IPS-18c (cell line): ENCODE results near the gene CORO2B.

Source experiments
- H3K4me3 ChIP-seq: 2 replicates; pipeline ENCODE4 v1.7.0; 2013; ENCODE audit warnings: low read depth, mild to moderate bottlenecking, low read length, moderate library complexity; ENCODE audit not compliant: insufficient read depth
- H3K9me3 ChIP-seq: one replicate; pipeline ENCODE4 v1.6.1; 2013; ENCODE audit warnings: mild to moderate bottlenecking, low read length, moderate library complexity; ENCODE audit not compliant: control insufficient read depth, insufficient read depth

CORO2B gene

GRCh38 chr15:68610825-68611224 lies 32.0 kb downstream of the CORO2B start:
- H3K4me3 ChIP-seq = no peak overlapping the region

GRCh38 chr15:68612503-68612902 lies 33.7 kb downstream of the CORO2B start:
- Histone ChIP-seq H3K4me3 (no peak overlapping the region), H3K9me3 (no peaks in the 10 kb centered on the region)

More at GRCh38 chr15:68610825-68611224, 32.0 kb downstream of the CORO2B start:
- no peaks in the 10 kb centered on the region for H3K9me3 ChIP-seq

DNA sequence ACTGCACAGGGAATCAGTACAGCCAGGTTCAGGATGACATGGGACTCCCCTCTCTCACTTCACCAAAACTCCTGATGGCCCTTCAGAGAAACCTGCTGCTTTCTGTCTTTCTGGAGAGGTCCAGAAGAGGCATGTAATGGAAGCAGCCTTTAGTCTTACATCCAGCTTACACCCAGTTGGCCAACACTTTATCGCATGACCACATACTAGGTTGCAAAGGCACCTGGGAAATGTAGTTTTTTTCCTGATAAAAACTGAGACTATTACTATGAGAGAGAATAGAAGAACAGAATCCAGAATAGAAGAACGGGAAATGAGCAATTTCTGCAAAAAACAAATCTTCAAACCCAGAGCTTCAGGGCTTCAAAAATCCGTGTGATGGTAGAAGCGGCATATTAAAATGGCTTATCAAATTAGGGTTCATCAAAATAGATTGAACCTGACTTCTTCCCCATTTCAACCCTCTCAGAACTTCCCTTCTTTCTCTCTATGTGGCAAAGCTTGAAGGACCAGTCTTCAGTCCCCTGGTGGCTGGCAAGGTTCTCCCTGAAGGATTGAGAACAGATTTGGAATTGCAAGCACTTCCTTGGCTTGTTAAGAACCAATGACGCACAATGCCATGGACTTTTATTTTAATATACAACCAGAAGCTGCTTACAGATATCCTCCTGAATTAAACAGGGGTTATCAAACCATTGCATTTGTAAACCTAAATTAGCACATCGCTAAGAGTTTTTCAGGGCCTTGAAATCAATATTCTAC lies 34.4 kb downstream of the CORO2B start:
- Histone ChIP-seq H3K4me3 (no peak overlapping the region), H3K9me3 (no peaks in the 10 kb centered on the region)

DNA sequence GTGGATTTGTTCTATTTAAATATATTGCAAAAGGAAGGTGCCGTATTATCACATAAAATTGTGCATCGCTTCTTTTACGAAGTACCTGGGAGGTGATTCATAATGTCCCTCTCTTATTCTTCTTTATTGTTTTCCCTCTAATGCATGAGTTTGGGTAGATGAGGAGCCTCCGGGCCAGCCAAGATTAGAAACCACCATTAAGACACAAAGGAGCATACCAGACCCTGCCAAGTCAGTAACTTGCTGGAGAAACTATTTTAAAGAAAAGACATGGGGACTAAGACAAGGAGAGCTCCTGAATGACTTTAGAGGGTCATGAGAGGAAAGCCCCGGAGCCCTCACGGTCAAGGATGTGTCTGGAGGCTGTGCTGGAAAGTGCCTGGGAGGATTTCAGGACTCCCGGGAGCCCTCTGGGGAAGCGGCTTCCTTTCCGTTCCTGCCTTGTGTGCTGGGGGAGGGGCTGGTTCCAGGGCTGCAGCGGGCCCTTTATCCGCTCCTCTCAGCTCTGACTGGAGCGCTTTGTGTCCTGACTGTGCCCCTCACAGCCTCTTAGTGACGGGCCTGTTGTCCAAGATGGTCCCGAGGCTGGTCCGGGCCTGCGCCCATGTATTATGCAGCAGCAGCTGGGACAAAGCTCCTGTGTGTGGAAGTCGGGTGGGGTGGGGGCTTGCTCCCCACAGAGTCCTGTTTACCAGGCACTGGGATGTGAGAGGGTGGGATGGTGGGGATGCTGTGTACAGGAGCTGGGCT lies 35.7 kb downstream of the CORO2B start:
- Histone ChIP-seq H3K9me3 (no peaks in the 10 kb centered on the region), H3K4me3 (no peak overlapping the region)

- no peak overlapping the region for H3K4me3 ChIP-seq
- no peaks in the 10 kb centered on the region for H3K9me3 ChIP-seq
Measured at GRCh38 chr15:68615301-68615700, 36.5 kb downstream of the CORO2B start.

DNA sequence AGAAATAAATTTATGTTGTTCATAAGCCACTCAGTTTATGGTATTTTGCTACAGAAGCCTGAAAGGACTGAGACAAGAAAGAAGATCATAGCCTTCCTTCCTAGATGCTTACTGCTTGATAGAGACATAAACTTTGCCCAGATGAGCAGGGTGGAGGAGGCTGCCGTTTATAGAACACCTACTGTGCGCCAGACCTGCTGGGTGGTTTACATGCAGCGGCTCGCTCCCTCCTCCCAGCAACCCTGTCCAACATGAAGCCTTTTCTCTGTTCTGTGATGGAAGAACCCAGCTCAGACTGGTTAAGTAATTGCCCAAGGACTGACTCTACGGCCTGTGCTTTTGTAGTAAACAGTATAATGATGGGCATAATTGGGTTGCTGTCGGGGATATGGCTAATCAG lies 37.0 kb downstream of the CORO2B start:
- Histone ChIP-seq H3K9me3 (no peaks in the 10 kb centered on the region), H3K4me3 (no peak overlapping the region)

GRCh38 chr15:68616397-68616796 lies 37.6 kb downstream of the CORO2B start:
- Histone ChIP-seq H3K9me3 (no peaks in the 10 kb centered on the region), H3K4me3 (no peak overlapping the region)

- no peak overlapping the region for H3K4me3 ChIP-seq
- H3K9me3 ChIP-seq = no peaks in the 10 kb centered on the region
Measured at GRCh38 chr15:68617001-68617400, 38.2 kb downstream of the CORO2B start.

DNA sequence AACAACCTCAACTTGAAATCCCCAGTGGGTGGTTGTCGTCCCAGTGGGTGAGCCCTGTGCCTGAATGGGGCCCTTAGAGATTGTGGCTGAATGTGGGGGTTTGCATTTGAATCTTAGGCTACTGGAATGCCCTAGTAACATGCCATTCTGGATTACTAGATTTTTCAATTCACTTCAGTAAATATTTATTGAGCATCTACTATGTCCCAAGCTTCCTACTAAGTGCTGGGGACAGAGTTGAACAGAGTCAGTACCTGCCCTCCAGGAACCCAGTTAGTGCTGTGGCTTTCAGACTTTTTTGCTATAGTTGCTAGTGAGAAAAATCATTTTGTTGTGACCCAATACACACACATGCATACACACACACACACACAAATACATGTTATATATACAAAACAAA lies 39.0 kb downstream of the CORO2B start:
- H3K9me3 ChIP-seq = no peaks in the 10 kb centered on the region
- H3K4me3 ChIP-seq = no peak overlapping the region

DNA sequence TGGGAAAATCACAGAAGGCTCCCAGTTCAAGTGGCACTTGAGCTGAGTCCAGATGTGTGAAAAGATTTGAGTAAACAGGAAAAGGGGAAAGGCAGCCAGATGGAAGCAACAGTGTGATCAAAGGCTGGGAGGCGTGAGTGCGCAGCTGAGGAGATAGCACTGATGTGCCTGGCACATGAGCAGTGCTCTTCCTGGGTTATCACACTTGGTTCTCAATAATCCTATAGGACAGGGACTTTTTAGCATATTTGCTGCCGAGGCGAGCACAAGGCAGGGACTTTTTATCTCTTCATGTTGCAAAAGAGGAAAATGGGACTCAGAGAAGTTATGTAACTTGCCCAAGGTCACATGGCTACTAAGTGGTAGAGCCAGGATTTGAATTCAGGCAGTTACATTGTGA lies 39.6 kb downstream of the CORO2B start:
- no peak overlapping the region for H3K4me3 ChIP-seq
- H3K9me3 ChIP-seq = no peaks in the 10 kb centered on the region

- Histone ChIP-seq H3K4me3 (no peak overlapping the region), H3K9me3 (no peaks in the 10 kb centered on the region)
Measured at GRCh38 chr15:68618908-68619698, 40.3 kb downstream of the CORO2B start.

DNA sequence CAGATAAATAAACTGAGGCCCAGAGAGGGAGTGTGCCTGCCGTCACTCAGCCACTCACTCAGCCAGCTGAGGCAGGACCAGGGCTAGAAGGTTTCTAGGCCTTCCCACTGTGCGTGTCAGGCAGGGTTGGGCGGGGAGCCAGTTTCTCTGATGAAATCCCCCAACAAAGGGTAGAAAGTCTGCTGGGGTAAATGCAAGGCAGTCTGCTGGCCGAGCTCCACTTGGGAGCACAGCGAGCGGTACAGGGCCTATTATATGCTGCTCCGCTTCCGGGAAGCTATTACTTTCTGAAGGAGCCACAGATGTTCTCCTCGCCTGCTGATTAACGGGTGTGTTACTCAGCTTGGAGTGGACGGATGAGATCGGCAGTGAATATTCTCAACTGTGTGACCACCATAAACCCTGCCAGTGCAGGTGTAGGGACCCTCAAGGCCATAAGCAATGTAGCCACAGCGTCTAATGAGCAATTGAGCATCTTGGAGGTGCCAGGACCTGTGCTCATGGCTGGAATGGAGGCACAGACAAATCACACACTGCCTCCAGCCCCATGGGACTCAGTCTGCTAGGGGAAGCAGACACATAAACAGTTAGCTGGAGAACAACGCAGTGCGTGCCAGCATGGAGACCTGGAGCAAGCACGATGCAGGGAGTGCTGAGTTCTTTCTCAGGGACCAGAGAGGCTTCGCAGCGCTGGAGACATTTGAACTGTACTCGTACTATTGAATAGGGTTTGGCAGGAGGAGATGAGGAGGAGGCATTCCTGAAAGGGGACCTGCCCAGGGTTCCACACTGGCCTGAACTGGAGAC lies 42.1 kb downstream of the CORO2B start:
- Histone ChIP-seq H3K9me3 (no peaks in the 10 kb centered on the region), H3K4me3 (no peak overlapping the region)

DNA sequence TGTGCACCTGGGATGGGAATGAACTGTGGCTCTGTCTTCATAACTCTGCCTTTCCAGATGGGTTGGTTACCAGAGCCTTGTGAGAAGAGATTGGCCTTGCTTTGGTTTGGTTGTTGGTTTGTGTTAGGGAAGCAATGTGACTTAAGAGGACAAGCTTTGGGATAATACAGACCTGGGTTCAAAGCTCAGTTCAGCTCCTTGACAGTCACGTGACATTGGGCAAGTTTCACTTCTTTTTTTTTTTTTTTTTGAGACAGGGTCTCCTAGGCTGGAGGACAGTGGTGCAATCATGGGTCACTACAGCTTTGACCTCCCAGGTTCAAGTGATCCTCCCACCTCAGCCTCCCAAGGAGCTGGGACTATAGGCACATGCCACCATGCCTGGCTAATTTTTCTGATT lies 42.7 kb downstream of the CORO2B start:
- Histone ChIP-seq H3K4me3 (no peak overlapping the region), H3K9me3 (no peaks in the 10 kb centered on the region)

- H3K9me3 ChIP-seq = no peaks in the 10 kb centered on the region
- H3K4me3 ChIP-seq = no peak overlapping the region
Measured at GRCh38 chr15:68623301-68623892, 44.6 kb downstream of the CORO2B start.

- Histone ChIP-seq H3K9me3 (no peaks in the 10 kb centered on the region), H3K4me3 (no peak overlapping the region)
Measured at GRCh38 chr15:68625853-68626252, 47.1 kb downstream of the CORO2B start.

DNA sequence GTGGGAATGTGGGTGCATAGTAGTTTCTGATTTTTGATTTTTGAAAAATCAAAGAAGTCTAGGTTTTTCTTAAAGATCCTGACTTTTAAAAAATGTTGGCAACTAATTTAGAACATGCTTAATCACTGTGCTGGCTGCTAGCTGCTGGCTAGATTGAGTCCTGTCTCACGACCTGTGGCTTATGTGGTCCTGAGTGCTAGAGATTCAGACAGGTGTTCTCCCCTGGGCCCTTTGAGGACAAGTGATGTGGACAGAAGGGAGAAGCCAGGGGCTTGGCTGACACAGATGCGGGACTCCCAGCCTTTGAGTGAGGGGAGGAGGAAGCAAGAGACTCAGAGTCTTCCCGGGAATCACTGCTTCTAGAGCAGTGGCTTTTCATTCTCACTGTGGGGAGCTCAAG lies 47.5 kb downstream of the CORO2B start:
- H3K9me3 ChIP-seq = no peaks in the 10 kb centered on the region
- H3K4me3 ChIP-seq = no peak overlapping the region

DNA sequence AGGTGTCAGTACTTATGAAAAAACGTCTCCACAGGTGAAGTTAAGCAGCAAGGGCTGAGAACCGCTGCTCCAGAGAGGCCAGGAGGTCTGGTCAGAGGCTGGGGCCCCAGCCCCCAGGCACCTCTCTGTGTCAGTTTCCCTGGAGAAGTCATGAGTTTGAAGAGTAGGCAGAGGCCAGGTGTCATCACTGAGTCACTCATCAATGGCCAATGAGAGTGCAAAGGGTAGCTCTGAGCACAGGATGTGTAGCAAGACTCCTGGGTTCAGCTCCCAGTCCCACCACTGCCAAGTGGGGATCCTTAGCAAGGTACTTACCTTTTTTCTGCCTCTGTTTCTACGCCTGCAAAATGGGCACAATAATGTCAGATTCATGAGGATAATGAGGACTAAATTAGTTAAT lies 47.9 kb downstream of the CORO2B start:
- Histone ChIP-seq H3K4me3 (no peak overlapping the region), H3K9me3 (no peaks in the 10 kb centered on the region)
